Activated naive CD4-positive, alpha-beta T cell treated with anti-CD3 and anti-CD28 coated beads, Interleukin-2, amount 50 U/mL, for 72 hours (primary cell): ENCODE data around the gene AURKAIP1. TPM values are rescaled to one million over a fixed set of nuclear protein-coding genes. Genes with fewer than 3 reads are reported as not detected.

Source experiments
- ATAC-seq, 2 donors: fragments of 150-1000 bp; cut with Tn5 transposase; 2 replicates each; pipeline ENCODE4 v1.10.0; 2021; ENCODE audit warnings: mild to moderate bottlenecking in 2 of 2, moderate library complexity in 2 of 2
- DNase-seq, 2 donors: peaks; one replicate each; pipeline ENCODE4 v3.0.0; 2021 to 2022; ENCODE audit warnings: low spot score in 2 of 2
- H3K27ac Mint-ChIP-seq, 2 donors: one replicate each; pipeline ENCODE4 v1.8.0; 2022; ENCODE audit warnings: mild to moderate bottlenecking in 2 of 2, mixed read lengths in 2 of 2
- H3K36me3 Mint-ChIP-seq, 2 donors: one replicate each; pipeline ENCODE4 v1.8.0; 2022; ENCODE audit warnings: mixed read lengths in 2 of 2
- H3K9me3 Mint-ChIP-seq, 2 donors: one replicate each; pipeline ENCODE4 v1.8.0; 2022; ENCODE audit warnings: mixed read lengths in 2 of 2
- total RNA-seq, 2 donors: library from RNA; stranded (reverse); gene quantifications; one replicate each; pipeline ENCODE4 v1.2.3, GENCODE V29; 2022

Gene AURKAIP1
- total RNA-seq, 2 donors from 2014 or later, result 115 to 122 TPM

DNA sequence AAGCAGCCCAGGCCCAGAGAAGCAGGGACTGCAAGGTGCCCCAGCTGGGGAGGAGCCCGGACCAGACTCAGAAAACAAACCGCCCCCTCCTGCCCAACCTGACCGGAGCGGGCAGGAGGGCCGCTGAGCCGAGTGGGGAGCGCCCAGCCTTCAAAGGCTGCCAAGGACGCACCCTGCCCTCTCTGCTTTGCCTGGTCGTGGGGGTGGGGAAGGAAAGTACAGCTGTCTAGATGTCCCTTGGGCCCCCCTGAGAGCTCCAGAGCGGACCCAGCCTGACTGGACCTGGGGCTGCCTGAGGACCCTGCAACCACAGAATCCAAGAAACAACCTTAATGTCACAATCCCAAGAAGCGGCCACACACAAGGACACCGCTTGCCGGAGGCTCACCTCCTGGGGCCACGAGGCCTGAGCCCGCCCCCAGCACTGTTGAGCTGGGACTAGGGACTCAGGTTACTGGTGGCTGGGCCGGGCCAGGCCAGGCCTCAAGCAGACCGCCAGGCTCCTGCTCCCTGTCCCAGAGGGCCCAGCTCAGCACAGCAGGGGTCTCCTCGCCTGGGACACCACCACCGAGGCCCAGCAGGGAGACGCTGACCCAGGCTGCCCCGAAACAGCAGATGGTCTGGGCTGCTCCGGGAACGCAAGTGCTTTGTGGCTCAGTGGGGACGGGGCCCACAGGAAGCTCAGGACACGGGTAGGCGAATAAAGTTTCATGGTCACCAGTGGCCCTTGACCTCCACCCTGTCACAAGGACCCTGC is 27.2 kb downstream of the AURKAIP1 start:
- DNase-seq, result no peak
- H3K9me3 Mint-ChIP-seq, result no peaks in the 10 kb centered on the region
- no peaks in the 10 kb centered on the region for H3K36me3 Mint-ChIP-seq
- no peak for ATAC-seq
- peak overlapping the region in 1 of 2 donors; percentile 65 for H3K27ac Mint-ChIP-seq

DNA sequence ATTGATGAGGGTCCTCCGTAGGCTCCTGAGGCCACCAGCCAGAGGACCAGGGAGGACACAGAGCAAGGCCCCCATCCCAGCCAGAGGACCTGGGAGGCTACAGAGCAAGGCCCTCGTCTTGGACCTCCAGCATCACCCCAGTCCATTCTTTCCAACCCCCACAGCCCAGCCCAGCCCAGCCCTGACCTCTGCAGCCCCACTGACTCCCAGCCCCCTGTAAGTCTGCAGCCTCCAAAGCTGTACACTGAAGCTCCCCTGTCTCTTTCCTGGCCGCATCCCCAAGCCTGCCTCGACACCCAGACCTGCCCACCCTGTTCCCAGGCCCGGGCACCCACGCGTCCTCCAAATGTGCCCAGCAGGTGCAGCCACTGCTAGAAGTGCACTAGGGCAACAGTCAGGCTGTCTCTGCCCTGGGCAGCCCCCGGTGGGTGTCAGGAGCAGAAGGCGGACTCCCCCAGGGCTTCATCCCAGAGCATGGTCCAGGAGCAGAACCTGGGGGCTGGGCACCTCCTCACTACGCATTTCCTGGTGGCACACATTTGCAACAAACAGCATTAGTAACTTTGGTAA is 27.9 kb downstream of the AURKAIP1 start:
- Mint-ChIP-seq H3K27ac (peak overlapping the region in 1 of 2 donors; percentile 65), H3K36me3 (no peaks in the 10 kb centered on the region), H3K9me3 (no peaks in the 10 kb centered on the region)
- no peak for ATAC-seq
- no peak for DNase-seq

DNA sequence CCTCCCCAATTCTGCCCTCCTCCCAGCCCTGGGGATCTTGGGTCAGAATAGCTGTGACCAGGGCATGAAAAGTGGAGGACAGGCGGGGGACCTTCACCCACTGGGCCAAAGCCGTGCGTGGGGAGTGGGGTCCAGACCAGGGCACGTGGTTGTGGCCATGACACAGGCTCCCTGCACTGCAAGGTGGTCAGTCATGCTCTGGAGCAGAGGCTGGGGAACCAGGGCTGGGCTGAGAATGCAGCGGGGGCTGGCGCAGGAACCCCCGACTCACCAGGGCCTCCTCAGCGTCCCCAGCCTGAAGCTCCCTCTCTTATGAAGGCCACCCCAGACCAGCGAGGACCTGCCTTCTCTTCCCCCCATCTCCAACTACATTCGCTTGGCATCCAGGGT is 28.5 kb downstream of the AURKAIP1 start:
- Mint-ChIP-seq H3K9me3 (no peaks in the 10 kb centered on the region), H3K27ac (no peak overlapping the region), H3K36me3 (peaks cover under 1% of the 10 kb centered on the region in 2 donors)
- no peak for ATAC-seq
- DNase-seq, result no peak

DNA sequence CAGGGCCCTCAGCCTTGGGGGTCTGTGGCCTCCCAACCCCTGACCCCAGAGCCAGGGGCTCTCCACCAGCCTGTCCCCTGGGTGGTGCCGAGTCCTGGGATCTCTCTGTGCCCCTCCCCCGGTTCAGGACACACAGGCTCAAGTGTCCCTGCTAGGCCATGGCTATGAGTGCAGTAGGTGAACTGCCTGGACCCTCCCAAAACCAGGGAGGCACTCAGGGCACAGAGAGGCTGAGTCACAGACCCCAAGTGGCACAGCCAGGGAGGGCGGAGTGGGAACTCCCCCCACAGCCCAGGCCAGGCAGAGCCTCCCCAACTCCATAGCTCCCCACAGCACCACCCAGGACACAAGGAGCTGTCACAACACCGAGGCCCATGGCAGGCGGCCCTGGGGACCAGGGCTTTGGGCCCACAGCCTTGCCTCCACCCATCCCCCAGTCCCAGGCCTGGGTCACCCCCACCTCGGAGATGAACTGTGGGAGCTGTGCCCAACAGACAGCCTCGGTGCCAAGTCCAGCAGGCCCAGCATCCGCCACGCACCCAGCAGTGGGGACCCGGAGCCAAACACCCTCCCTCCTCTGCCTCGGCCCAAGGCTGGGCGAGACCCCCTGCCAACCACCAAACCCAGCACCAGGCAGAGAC is 29.0 kb downstream of the AURKAIP1 start:
- H3K27ac Mint-ChIP-seq, result no peak overlapping the region
- H3K9me3 Mint-ChIP-seq, result no peaks in the 10 kb centered on the region
- no peak for ATAC-seq
- no peak for DNase-seq
- peaks cover 5 to 6% of the 10 kb centered on the region in 2 donors for H3K36me3 Mint-ChIP-seq

DNA sequence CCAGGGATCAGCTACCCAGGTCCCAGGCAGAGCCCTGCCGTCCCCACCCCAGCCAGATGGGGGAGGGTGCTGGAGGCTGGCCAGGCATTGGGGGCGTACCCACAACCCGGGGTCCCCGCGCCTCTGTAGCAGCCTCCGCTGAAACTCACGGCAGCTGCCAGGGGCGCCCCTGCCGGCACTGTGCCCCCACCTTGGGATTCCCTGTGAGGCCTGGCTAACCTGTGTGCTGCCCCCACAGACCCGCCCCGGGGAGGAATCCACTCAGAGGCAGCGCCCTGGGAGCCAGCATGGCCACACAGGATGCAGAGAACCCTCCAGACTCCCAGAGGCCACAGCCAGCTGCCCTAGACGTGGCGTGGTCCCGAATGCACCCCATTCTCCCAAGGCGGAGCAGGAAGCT is 29.6 kb downstream of the AURKAIP1 start:
- Mint-ChIP-seq H3K27ac (no peak overlapping the region), H3K36me3 (peaks cover 9 to 11% of the 10 kb centered on the region in 2 donors), H3K9me3 (no peaks in the 10 kb centered on the region)
- DNase-seq (no peak), ATAC-seq (no peak)

DNA sequence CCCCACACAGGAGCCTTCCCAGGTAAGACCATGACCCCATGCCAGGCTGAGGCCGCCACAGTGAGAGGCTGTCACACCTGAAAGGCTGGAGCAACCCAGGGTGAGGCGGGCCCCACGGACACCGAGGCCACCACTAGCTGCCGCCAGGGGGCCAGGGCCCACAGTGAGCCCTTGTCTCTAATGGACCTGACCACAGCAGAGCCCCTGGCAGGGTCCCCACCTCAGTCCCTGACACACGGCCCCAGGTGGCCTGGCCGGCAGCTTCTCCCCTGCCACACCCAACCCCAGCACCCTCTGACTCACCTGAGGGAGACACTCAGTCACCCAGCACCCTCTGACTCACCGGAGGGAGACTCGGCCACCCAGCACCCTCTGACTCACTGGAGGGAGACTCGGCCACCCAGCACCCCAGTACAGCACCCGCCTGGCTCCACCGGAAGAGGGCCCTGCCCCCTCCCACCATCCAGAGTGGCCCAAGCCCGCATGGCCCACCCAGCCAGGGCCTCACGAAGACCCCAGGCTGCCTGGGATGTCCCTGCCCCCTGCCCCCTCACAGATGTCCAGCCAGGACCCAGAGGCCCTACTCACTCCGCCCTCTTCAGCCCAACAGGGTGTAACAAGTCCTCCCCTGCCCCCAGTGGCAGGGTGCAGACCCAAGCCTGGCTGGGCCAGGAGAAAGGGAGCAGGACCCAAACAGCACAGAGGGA is 30.2 kb downstream of the AURKAIP1 start:
- Mint-ChIP-seq H3K27ac (peak overlapping the region in 1 of 2 donors; percentile 36), H3K36me3 (peaks cover 9 to 12% of the 10 kb centered on the region in 2 donors), H3K9me3 (no peaks in the 10 kb centered on the region)
- DNase-seq (peak in 1 of 2 donors; percentile 78), ATAC-seq (peak; percentile 63 to 89)

DNA sequence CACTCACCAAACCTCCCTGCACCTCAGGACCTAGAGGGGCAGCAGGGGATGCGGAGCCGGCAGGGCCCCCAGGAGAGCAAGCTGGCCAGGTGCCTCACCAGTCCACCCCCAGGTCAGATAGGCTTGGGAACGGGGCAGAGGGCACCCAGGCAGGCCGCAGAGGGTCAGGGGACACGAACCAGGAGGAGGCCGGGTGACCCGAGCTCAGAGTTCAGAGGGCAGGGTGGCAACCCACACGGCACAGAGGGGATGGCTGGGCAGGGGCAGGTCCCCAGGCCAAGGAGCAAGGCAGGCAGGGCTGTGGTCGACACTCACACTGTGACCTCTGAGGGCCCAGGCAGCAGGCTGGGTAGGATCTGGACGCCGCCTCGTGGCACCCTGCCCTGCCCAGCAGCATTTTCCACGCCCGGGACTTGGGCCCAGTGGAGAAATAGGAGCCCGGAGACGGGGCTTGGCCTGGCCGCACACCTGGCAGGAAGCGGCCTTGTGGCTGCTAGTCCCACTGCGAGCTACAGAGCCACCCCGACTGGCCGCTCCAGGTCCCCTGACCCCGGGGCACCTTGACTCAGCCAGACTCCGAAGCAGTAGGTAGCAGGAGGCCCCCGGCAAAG is 31.1 kb downstream of the AURKAIP1 start:
- peaks cover 9 to 12% of the 10 kb centered on the region in 2 donors for H3K36me3 Mint-ChIP-seq
- DNase-seq (no peak), ATAC-seq (no peak)
- H3K27ac Mint-ChIP-seq, result peak overlapping the region in 1 of 2 donors; percentile 17
- H3K9me3 Mint-ChIP-seq, result no peaks in the 10 kb centered on the region

DNA sequence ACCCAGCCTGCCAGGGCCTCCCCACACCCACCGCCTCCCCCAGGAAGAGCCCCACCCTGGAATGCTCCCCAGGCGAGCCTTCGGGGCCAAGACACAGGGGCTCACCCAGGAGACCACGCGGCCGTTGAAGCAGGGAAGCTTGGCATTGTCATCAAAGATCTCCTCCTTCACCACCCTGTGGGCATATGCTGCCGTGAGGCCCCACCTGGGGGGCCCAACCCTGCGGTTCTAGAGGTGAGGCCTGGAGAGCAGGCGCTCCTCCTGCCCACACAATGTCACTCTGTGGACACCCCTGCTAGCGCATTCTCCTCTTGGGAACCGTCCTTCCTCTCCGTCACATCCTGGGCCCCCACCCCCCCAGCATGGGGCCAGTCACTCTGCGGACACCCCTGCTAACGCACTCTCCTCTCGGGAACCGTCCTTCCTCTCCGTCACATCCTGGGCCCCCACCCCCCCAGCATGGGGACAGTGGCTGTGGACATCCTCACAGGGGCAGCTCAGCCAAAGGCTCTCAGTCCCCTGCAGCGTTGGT is 32.4 kb downstream of the AURKAIP1 start:
- DNase-seq (no peak), ATAC-seq (no peak)
- Mint-ChIP-seq H3K9me3 (no peaks in the 10 kb centered on the region), H3K36me3 (peaks cover 9 to 12% of the 10 kb centered on the region in 2 donors), H3K27ac (no peak overlapping the region)

DNA sequence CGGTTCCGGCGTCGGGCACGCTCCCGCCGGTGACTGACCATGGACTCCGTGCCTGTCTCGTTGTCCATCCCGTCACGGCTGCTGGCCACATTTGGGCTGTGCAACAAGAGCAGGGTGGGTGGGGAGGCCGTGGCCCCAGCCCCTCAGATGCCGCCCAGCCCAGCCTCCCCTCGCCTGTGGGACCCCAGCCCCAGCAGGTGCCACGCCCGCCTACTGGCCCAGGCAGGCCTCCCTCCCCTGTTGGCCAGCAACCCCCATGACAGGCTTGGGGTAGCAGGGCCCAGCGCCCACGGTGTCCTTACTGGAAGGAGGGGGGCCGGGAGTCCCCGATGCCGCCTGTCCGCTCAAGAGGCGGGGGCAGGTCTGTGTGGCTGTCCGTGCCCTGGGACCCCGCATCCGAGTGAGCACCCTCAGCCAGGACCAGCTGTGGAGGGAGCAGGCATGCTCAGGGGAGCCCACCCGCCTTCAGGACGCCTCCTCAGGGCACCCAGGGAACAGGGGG is 32.9 kb downstream of the AURKAIP1 start:
- no peak for DNase-seq
- no peak for ATAC-seq
- peaks cover 9 to 12% of the 10 kb centered on the region in 2 donors for H3K36me3 Mint-ChIP-seq
- H3K9me3 Mint-ChIP-seq, result no peaks in the 10 kb centered on the region
- H3K27ac Mint-ChIP-seq, result no peak overlapping the region

DNA sequence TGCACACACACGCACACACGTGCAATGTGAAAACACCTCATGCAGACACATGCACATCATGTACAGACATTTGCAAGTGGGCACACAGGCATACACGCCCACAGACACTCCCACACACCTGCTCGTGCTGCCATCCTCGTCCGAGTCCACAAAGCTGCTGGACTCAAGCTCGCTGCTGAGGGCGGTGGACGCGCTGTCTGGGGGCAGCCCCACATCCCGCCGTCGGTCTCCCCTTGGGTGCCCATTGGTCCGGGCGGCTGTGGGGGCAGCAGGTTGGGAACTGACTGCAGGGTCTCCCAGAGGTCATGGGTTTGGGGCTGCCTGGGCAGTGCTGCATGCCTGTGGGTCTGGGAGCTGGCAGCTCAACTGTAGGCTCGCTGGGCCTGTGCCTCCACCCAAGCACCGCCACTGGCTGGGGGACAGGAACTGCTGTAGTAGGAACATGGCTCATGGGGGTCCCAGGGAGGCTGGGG is 33.4 kb downstream of the AURKAIP1 start:
- no peaks in the 10 kb centered on the region for H3K9me3 Mint-ChIP-seq
- no peak for ATAC-seq

DNA sequence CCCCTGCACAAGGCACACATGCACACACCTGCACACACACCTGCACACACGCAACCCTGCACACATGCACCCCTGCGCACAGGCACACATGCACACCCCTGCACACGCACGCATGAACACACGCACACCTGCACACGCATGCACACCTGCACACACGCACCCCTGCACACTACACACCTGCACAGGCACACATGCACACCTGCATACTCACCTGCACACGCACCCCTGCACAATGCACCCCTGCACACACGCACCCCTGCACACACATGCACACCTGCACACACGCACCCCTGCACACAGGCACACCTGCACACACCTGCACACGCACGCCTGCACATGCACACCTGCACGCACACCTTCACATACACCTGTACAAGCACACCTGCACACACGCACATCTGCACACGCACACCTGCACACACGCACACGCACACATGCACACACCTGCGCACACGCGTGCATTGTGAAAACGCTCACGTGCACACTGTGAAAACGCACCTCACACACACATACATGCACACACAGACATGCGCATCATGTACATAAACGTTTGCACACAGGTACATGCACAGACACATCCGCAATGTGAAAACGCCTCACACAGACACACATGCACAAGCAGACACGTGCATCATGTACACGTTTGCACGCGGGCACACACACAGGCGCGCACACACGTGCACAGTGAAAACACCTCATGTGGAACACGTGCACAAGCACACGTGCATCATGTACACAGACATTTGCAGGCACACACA is 34.0 kb downstream of the AURKAIP1 start:
- no peaks in the 10 kb centered on the region for H3K9me3 Mint-ChIP-seq

More for the DNA sequence above, 33.4 kb downstream of the AURKAIP1 start:
- no peak overlapping the region for H3K27ac Mint-ChIP-seq
- peaks cover 9 to 12% of the 10 kb centered on the region in 2 donors for H3K36me3 Mint-ChIP-seq
- no peak for DNase-seq

DNA sequence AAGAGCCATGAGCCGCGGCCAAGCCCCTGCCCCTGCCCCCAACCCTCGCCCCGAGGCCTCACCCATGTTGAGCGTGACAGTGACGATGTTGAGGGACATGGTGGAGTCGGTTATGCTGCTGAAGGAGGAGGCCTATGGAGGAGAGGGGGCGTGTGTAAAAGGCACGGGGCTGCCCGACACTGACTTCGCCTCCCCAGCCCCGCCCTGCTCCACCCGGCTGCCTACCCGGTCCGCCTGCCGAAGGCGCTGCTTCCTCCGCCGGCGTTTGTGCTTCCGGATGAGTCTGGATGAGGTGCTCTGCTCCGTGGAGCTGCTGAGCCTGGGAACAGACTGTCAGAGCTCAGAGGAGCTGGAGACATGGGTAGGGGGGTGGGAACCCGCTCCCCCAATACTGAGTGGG is 34.8 kb downstream of the AURKAIP1 start:
- Mint-ChIP-seq H3K27ac (no peak overlapping the region), H3K9me3 (no peaks in the 10 kb centered on the region), H3K36me3 (peaks cover 9 to 12% of the 10 kb centered on the region in 2 donors)
- ATAC-seq, result no peak
- DNase-seq, result no peak

More for the DNA sequence above, 34.0 kb downstream of the AURKAIP1 start:
- no peak for DNase-seq
- ATAC-seq, result no peak
- no peak overlapping the region for H3K27ac Mint-ChIP-seq
- peaks cover 9 to 12% of the 10 kb centered on the region in 2 donors for H3K36me3 Mint-ChIP-seq

DNA sequence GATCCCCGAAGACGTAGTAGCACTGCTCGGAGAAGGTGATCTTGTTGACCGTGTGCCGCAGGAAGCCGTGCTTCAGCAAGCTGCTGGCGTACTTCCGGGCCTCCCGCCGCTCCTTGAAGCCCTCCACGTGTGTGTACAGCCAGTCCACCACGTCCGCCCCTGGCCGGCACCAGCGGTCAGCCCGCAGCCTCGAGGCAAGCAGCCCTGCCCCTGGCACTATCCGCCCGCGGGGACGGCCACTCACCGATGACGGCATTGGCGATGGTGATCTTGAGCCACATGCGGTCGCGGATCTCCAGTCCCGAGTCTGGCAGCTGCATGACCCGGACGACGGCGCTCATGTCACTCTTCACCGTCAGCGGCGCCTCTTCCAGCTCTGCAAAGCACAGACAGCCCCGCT is 36.7 kb downstream of the AURKAIP1 start:
- Mint-ChIP-seq H3K9me3 (no peaks in the 10 kb centered on the region), H3K36me3 (peaks cover 9 to 12% of the 10 kb centered on the region in 2 donors), H3K27ac (no peak overlapping the region)
- no peak for DNase-seq
- ATAC-seq, result no peak

DNA sequence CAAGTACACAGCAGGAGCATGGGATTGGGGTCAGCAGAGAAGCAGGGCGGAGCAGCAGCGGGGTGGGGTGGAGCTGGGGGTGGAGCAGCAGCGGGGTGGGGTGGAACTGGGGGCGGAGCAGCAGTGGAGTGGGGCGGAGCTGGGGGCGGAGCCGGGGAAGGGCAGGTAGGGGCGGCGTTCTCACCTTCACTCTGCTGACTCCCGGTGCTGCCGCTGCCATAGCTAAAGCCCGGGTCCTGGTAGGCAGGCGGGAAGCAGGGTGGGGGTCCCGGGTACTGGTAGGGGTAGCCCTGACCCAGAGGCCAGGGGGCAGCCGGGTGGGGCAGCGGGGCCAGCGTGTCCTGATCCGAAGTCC is 37.2 kb downstream of the AURKAIP1 start:
- Mint-ChIP-seq H3K36me3 (peaks cover 9 to 12% of the 10 kb centered on the region in 2 donors), H3K9me3 (no peaks in the 10 kb centered on the region), H3K27ac (no peak overlapping the region)
- ATAC-seq (peak in 1 of 2 donors; percentile 75), DNase-seq (peak in 1 of 2 donors; percentile 63)

DNA sequence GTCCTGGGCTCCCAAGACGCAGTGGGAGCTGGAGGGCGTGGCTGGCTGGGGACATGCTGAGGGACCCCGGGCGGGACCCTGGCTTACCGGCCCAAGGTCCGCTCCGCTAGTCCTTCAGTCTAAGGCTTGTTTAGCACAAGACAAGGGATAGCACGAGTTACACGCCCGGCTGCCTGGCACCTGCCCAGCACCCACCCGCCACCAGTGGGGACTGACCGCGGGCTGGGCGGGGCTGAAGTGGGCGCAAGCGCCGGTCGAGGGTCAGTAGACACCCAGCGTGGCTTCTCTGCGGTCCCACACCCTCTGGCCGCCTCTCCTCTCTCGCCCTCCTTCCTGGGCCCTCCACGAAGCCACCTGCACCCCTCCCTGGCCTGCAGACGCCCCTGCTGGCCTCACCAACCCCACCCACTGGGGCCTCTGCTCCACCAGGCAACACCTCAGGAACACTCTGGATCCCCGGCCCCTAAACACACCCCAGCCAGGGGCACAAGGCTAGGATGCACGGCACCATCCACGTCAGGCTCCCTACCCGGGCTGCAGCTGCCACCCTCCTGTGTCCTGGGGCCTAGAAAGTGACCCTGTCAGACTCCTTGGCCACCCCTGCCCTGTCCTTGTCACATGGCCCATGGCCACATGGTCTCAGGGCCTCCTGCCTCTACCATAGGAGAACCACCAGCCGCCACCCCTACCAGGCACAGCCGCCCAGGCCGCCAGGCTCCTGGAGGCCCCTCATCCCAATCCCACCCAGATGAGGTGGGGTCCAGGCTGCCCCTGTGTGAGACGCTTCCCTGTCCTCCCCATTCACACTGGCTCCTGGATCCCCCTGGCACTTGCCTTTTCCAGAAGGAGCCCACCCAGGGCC is 37.8 kb downstream of the AURKAIP1 start:
- no peaks in the 10 kb centered on the region for H3K9me3 Mint-ChIP-seq
- H3K27ac Mint-ChIP-seq, result no peak overlapping the region
- no peak for ATAC-seq
- no peak for DNase-seq
- peaks cover 9 to 12% of the 10 kb centered on the region in 2 donors for H3K36me3 Mint-ChIP-seq
